H9 (cell line): ENCODE measurements around the gene GADD45GIP1. TPM values are rescaled to one million over a fixed set of nuclear protein-coding genes. Genes with fewer than 3 reads are reported as not detected.

Experiments used
- DNase-seq: peaks from one replicate; pipeline ENCODE4 v3.0.0-alpha.2; 2017
- H2AFZ ChIP-seq: one replicate; pipeline ENCODE4 v1.6.1; 2013; ENCODE audit warnings: mild to moderate bottlenecking, low read length, control low read depth, moderate library complexity
- H2AK5ac ChIP-seq: 2 replicates; pipeline ENCODE4 v1.6.1; 2013; ENCODE audit warnings: low read length, control low read depth, mixed read lengths; ENCODE audit not compliant: insufficient read length
- H2BK120ac ChIP-seq: one replicate; pipeline ENCODE4 v1.6.1; 2013; ENCODE audit warnings: low read depth, mild to moderate bottlenecking, low read length, control low read depth, inconsistent platforms; ENCODE audit not compliant: poor library complexity, severe bottlenecking
- H2BK12ac ChIP-seq: 2 replicates; pipeline ENCODE4 v1.6.1; 2013; ENCODE audit warnings: low read length, control low read depth, mixed read lengths, low read depth; ENCODE audit not compliant: insufficient read length
- H2BK15ac ChIP-seq: 2 replicates; pipeline ENCODE4 v1.6.1; 2013; ENCODE audit warnings: low read depth, low read length, control low read depth
- H2BK20ac ChIP-seq: one replicate; pipeline ENCODE4 v1.6.1; 2013; ENCODE audit warnings: low read depth, mild to moderate bottlenecking, low read length, control low read depth, inconsistent platforms; ENCODE audit not compliant: poor library complexity, severe bottlenecking
- H2BK5ac ChIP-seq: 2 replicates; pipeline ENCODE4 v1.6.1; 2013; ENCODE audit warnings: low read length, control low read depth, mixed read lengths; ENCODE audit not compliant: insufficient read length
- H3K14ac ChIP-seq: 2 replicates; pipeline ENCODE4 v1.6.1; 2013; ENCODE audit warnings: low read length, control low read depth; ENCODE audit not compliant: insufficient read depth
- H3K18ac ChIP-seq: 2 replicates; pipeline ENCODE4 v1.6.1; 2013; ENCODE audit warnings: low read depth, mild to moderate bottlenecking, mixed read lengths, low read length, control low read depth; ENCODE audit not compliant: insufficient read length
- H3K23ac ChIP-seq: 2 replicates; pipeline ENCODE4 v1.6.1; 2013; ENCODE audit warnings: low read length, control low read depth, mixed read lengths, low read depth; ENCODE audit not compliant: insufficient read length
- H3K23me2 ChIP-seq: 2 replicates; pipeline ENCODE4 v1.6.1; 2013; ENCODE audit warnings: low read depth, mild to moderate bottlenecking, mixed read lengths, low read length, control low read depth; ENCODE audit not compliant: insufficient read length, poor library complexity, severe bottlenecking
- H3K27ac ChIP-seq: 2 replicates; pipeline ENCODE4 v1.5.1; 2013; ENCODE audit warnings: low read length, control low read depth, mixed read lengths, low read depth; ENCODE audit not compliant: insufficient read length
- H3K27me3 ChIP-seq: 2 replicates; pipeline ENCODE4 v1.6.1; 2013; ENCODE audit warnings: low read length, control low read depth, inconsistent platforms; ENCODE audit not compliant: insufficient read depth
- H3K4ac ChIP-seq: 2 replicates; pipeline ENCODE4 v1.6.1; 2013; ENCODE audit warnings: low read depth, mild to moderate bottlenecking, control low read depth, inconsistent platforms, low read length, moderate library complexity
- H3K4me1 ChIP-seq: 2 replicates; pipeline ENCODE4 v1.6.1; 2013; ENCODE audit warnings: low read length, control low read depth, inconsistent platforms; ENCODE audit not compliant: insufficient read depth
- H3K4me2 ChIP-seq: 2 replicates; pipeline ENCODE4 v1.6.1; 2013; ENCODE audit warnings: low read length, control low read depth, mixed read lengths; ENCODE audit not compliant: insufficient read length, insufficient read depth
- H3K56ac ChIP-seq: 2 replicates; pipeline ENCODE4 v1.6.1; 2013; ENCODE audit warnings: low read depth, mild to moderate bottlenecking, mixed read lengths, low read length, control low read depth; ENCODE audit not compliant: insufficient read length
- H3K79me1 ChIP-seq: 2 replicates; pipeline ENCODE4 v1.6.1; 2013; ENCODE audit warnings: low read depth, mild to moderate bottlenecking, moderate library complexity, low read length, control low read depth, inconsistent platforms; ENCODE audit not compliant: insufficient read depth, poor library complexity, severe bottlenecking
- H3K79me2 ChIP-seq: 2 replicates; pipeline ENCODE4 v1.6.1; 2013; ENCODE audit warnings: low read length, control low read depth, inconsistent platforms; ENCODE audit not compliant: insufficient read depth
- H3K9ac ChIP-seq: 2 replicates; pipeline ENCODE4 v1.6.1; 2013; ENCODE audit warnings: low read length, control low read depth, mixed read lengths; ENCODE audit not compliant: insufficient read length; ENCODE audit errors: extremely low read depth
- H3K9me3 ChIP-seq: one replicate; pipeline ENCODE4 v1.6.1; 2013; ENCODE audit warnings: low read depth, low read length, inconsistent platforms; ENCODE audit not compliant: control insufficient read depth
- H3T11ph ChIP-seq: one replicate; pipeline ENCODE4 v1.6.1; 2013; ENCODE audit warnings: mild to moderate bottlenecking, low read length, control low read depth, inconsistent platforms
- H4K20me1 ChIP-seq: one replicate; pipeline ENCODE4 v1.6.1; 2013; ENCODE audit not compliant: control insufficient read depth, insufficient read length, insufficient read depth
- H4K5ac ChIP-seq: 2 replicates; pipeline ENCODE4 v1.6.1; 2013; ENCODE audit warnings: low read depth, mild to moderate bottlenecking, mixed read lengths, low read length, control low read depth; ENCODE audit not compliant: insufficient read length
- H4K8ac ChIP-seq: replicated peaks from 2 replicates; pipeline ENCODE4 v1.6.1; 2013; ENCODE audit warnings: low read length, control low read depth, mixed read lengths, low read depth; ENCODE audit not compliant: insufficient read length
- H4K91ac ChIP-seq: 2 replicates; pipeline ENCODE4 v1.6.1; 2013; ENCODE audit warnings: low read depth, mild to moderate bottlenecking, moderate library complexity, mixed read lengths, low read length, control low read depth; ENCODE audit not compliant: insufficient read length
- H3K27ac Mint-ChIP-seq, 3 experiments: 2 replicates in 2 of 3; 3 replicates in 1 of 3; pipeline ENCODE4 v1.8.0; 2020 to 2021; ENCODE audit warnings: mixed read lengths in 3 of 3, mild to moderate bottlenecking in 1 of 3, moderate library complexity in 1 of 3
- H3K27me3 Mint-ChIP-seq: 2 replicates; pipeline ENCODE4 v1.8.0; 2021; ENCODE audit warnings: low read depth, mild to moderate bottlenecking, moderate library complexity, mixed read lengths
- H3K36me3 Mint-ChIP-seq, 3 experiments: 2 replicates in 2 of 3; 3 replicates in 1 of 3; pipeline ENCODE4 v1.8.0; 2020 to 2021; ENCODE audit warnings: low read depth in 3 of 3, mixed read lengths in 3 of 3; ENCODE audit not compliant: insufficient read depth in 1 of 3
- H3K4me1 Mint-ChIP-seq, 2 experiments: 2 replicates each; pipeline ENCODE4 v1.8.0; 2020; ENCODE audit warnings: mixed read lengths in 2 of 2
- H3K4me3 Mint-ChIP-seq, 2 experiments: 2 replicates in 1 of 2; 3 replicates in 1 of 2; pipeline ENCODE4 v1.8.0; 2020 to 2021; ENCODE audit warnings: mild to moderate bottlenecking in 2 of 2, mixed read lengths in 2 of 2, moderate library complexity in 1 of 2
- H3K9me3 Mint-ChIP-seq, 2 experiments: 2 replicates in 1 of 2; 3 replicates in 1 of 2; pipeline ENCODE4 v1.8.0; 2020; ENCODE audit warnings: mild to moderate bottlenecking in 2 of 2, mixed read lengths in 2 of 2, moderate library complexity in 1 of 2
- CTCF ChIP-seq: fragments of 200-600 bp; sonication (generic); conservative IDR thresholded peaks from 3 replicates; pipeline ENCODE4 v1.8.0; 2021; ENCODE audit warnings: antibody characterized with exemption, mild to moderate bottlenecking
- WGBS: extraction: QIAGEN DNeasy Blood & Tissue Kit; methylation state at CpG from one replicate; pipeline ENCODE4 v1.1.7; 2013; ENCODE audit warnings: missing lambda C conversion rate, low lambda C conversion rate, mixed read lengths; ENCODE audit not compliant: insufficient read length; ENCODE audit errors: extremely low coverage; 5-methylcytosine and 5-hydroxymethylcytosine counted together
- total RNA-seq: library from RNA; stranded (reverse); gene quantifications from 2 replicates; pipeline ENCODE4 v1.2.1, GENCODE V29; 2021

The GADD45GIP1 gene
- total RNA-seq, 1 experiment from 2014 or later, result 44.5 TPM

- H2AFZ ChIP-seq, result no peak overlapping the region
- no peaks in the 10 kb centered on the region for H3K79me2 ChIP-seq
- H3K4me2 ChIP-seq, result peak overlapping the region; percentile 28
- H2BK120ac ChIP-seq, result no peak overlapping the region
- WGBS, result 100% methylated on average over 3 of the region's 51 CpGs
- H3K4me1 ChIP-seq, result no peaks in the 10 kb centered on the region
- H3K27me3 ChIP-seq, result peaks cover 4% of the 10 kb centered on the region; the same call in 1 of the 2 replicates
- no peak overlapping the region for H3K9ac ChIP-seq
- no peak overlapping the region for H2BK5ac ChIP-seq
- no peak overlapping the region for H2BK12ac ChIP-seq
- H3K9me3 ChIP-seq, result no peaks in the 10 kb centered on the region
- H3K56ac ChIP-seq, result no peak overlapping the region
- peaks cover 6 to 9% of the 10 kb centered on the region in 2 experiments for H3K4me1 Mint-ChIP-seq
- no peak overlapping the region for H3K4me3 Mint-ChIP-seq
- H3K79me1 ChIP-seq, result no peaks in the 10 kb centered on the region
- no peaks in the 10 kb centered on the region; a peak in 1 of 5 replicates for H3K9me3 Mint-ChIP-seq
- no peaks in the 10 kb centered on the region for H4K20me1 ChIP-seq
- H3K27me3 Mint-ChIP-seq, result peaks cover 10% of the 10 kb centered on the region
- no peaks in the 10 kb centered on the region for H3K36me3 Mint-ChIP-seq
- H3K14ac ChIP-seq, result no peak overlapping the region
- DNase-seq, result peak; percentile 78
- H3T11ph ChIP-seq, result no peak overlapping the region
- H3K23ac ChIP-seq, result no peak overlapping the region
- no peak overlapping the region for H2AK5ac ChIP-seq
- TF ChIP-seq CTCF, result peak; percentile 92
- no peak overlapping the region for H3K18ac ChIP-seq
- H2BK20ac ChIP-seq, result no peak overlapping the region
- H4K8ac ChIP-seq, result no peak overlapping the region
- H3K27ac ChIP-seq, result no peak overlapping the region
- H3K27ac Mint-ChIP-seq, result no peak overlapping the region
- no peak overlapping the region for H3K4ac ChIP-seq
- H3K23me2 ChIP-seq, result no peaks in the 10 kb centered on the region
- H4K5ac ChIP-seq, result no peak overlapping the region
- no peak overlapping the region for H4K91ac ChIP-seq
- no peak overlapping the region for H2BK15ac ChIP-seq
Observed at GRCh38 chr19:12983542-12984142, 26.6 kb upstream of the GADD45GIP1 start.
